ENCODE measurements around the gene TBC1D22A.

GRCh38 chr22:47005506-47006408 is 243.3 kb downstream of the TBC1D22A start:
- no peak for TF ChIP-seq CTCF (optimal IDR thresholded peaks at IDR 0.05 in 1 of 3, IDR thresholded peaks at IDR 0.05 in 1 of 3, conservative IDR thresholded peaks at IDR 0.05 in 1 of 3; ENCODE audit: extremely low read depth in 1 of 3, insufficient read depth in 2 of 3, low read length in 3 of 3)
- no peak for TF ChIP-seq EZH2 (IDR thresholded peaks at IDR 0.05; ENCODE audit: low read length)

Measured in keratinocyte (primary cell).